Esophagus muscularis mucosa (tissue), 4 donors: ENCODE results near the gene CCBE1.

Experiments used
- CTCF ChIP-seq, 3 experiments: fragments of 200-600 bp in 2 of 3; fragments of 450-650 bp in 1 of 3; sonication (generic) in 2 of 3; IDR thresholded peaks; one replicate each; pipeline ENCODE4 v1.5.1; 2017 to 2019; ENCODE audit warnings: antibody characterized with exemption in 3 of 3, mild to moderate bottlenecking in 2 of 3, moderate library complexity in 1 of 3
- EP300 ChIP-seq: sonication (generic); formaldehyde crosslinking; IDR thresholded peaks from one replicate; pipeline ENCODE4 v1.6.1; 2017; ENCODE audit warnings: antibody characterized with exemption
- POLR2A ChIP-seq: fragments of 450-650 bp; IDR thresholded peaks from one replicate; pipeline ENCODE4 v1.6.1; 2017; ENCODE audit warnings: antibody characterized with exemption, moderate library complexity, mild to moderate bottlenecking, low read depth
- POLR2AphosphoS5 ChIP-seq, 2 donors: sonication (generic); formaldehyde crosslinking; IDR thresholded peaks; one replicate each; pipeline ENCODE4 v1.6.1; 2017; ENCODE audit warnings: antibody characterized with exemption in 2 of 2

DNA sequence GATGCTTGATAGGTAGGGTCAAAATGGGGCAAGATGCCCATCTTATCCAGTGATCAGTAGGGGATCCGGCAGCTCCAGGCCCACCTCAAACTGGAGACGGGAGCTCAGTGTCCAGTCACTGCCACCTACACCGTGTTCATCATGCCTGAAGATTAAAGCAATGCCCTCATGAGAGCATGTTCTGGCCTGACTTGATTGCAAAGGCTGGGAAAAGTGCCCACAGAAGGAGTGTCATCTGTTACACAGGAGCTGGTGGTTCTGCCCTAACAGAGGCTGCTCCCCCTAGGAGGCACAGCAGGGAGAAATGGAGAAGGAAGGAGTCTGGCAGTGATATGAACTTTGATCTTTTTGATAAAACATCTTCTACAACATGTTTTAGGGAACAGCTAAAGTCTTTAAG, 92.3 kb downstream of the CCBE1 start:
- TF ChIP-seq CTCF (IDR thresholded peaks at IDR 0.05) (no peak), POLR2A (no peak), POLR2AphosphoS5 (IDR thresholded peaks at IDR 0.05) (no peak), EP300 (no peak)
